ENCODE data around the gene PEAK3.
A peak's percentile ranks its signal among the peaks of the same experiment; 100 is the strongest.

PEAK3 gene

GRCh38 chr19:2269244-2270156 is 12.5 kb downstream of the PEAK3 start:
- DNase-seq = peak; percentile 99

- DNase-seq = no peak
Measured at GRCh38 chr19:2268861-2269243, 13.1 kb downstream of the PEAK3 start.

GRCh38 chr19:2268480-2268830 is 13.5 kb downstream of the PEAK3 start:
- no peak for DNase-seq

- DNase-seq = no peak
Measured at GRCh38 chr19:2266183-2266993, 15.6 kb downstream of the PEAK3 start.

- DNase-seq = peak; percentile 38
Measured at GRCh38 chr19:2261438-2262172, 20.4 kb downstream of the PEAK3 start.

- DNase-seq = no peak
Measured at GRCh38 chr19:2260341-2260805, 21.6 kb downstream of the PEAK3 start.

- DNase-seq = no peak
Measured at GRCh38 chr19:2259336-2259735, 22.6 kb downstream of the PEAK3 start.

- no peak for DNase-seq
Measured at GRCh38 chr19:2255982-2256685, 25.8 kb downstream of the PEAK3 start, which contains the start of gene JSRP1. JSRP1 (minus strand) TSS chr19:2256417; CDS start chr19:2255314, 1,103 bp downstream.

- DNase-seq = no peak
Measured at GRCh38 chr19:2255112-2255845, 26.7 kb downstream of the PEAK3 start.

- DNase-seq = no peak
Measured at GRCh38 chr19:2254064-2254872, 27.7 kb downstream of the PEAK3 start.

- DNase-seq = peak; percentile 39
Measured at GRCh38 chr19:2253106-2254063, 28.6 kb downstream of the PEAK3 start.

GRCh38 chr19:2252797-2253105 is 29.2 kb downstream of the PEAK3 start:
- no peak for DNase-seq

GRCh38 chr19:2252055-2252796 is 29.7 kb downstream of the PEAK3 start:
- no peak for DNase-seq

GRCh38 chr19:2251106-2252054 is 30.6 kb downstream of the PEAK3 start:
- DNase-seq = no peak

GRCh38 chr19:2250766-2251105 is 31.2 kb downstream of the PEAK3 start:
- DNase-seq = no peak

GRCh38 chr19:2249880-2250765 is 31.9 kb downstream of the PEAK3 start:
- no peak for DNase-seq

Measured in central memory CD4-positive, alpha-beta T cell (primary cell).